HL-60/S4 treated with phorbol 12-myristate 13-acetate at 8.2 ng/mL for 4 days and 3 days (cell line): ENCODE data around the gene CTNND2.
"Not testable (repeated sequence)": the region's sequence is repeated elsewhere in the genome, so short reads cannot be mapped to it uniquely, and the experiment has no call there.

Experiments used
- in situ Hi-C: fragments of 300-500 bp; cut with MboI; formaldehyde crosslinking; loops from 2 replicates; pipeline ENCODE4 v1.15.0; 2022; ENCODE audit warnings: low sequenced_read_pairs

The CTNND2 gene

DNA sequence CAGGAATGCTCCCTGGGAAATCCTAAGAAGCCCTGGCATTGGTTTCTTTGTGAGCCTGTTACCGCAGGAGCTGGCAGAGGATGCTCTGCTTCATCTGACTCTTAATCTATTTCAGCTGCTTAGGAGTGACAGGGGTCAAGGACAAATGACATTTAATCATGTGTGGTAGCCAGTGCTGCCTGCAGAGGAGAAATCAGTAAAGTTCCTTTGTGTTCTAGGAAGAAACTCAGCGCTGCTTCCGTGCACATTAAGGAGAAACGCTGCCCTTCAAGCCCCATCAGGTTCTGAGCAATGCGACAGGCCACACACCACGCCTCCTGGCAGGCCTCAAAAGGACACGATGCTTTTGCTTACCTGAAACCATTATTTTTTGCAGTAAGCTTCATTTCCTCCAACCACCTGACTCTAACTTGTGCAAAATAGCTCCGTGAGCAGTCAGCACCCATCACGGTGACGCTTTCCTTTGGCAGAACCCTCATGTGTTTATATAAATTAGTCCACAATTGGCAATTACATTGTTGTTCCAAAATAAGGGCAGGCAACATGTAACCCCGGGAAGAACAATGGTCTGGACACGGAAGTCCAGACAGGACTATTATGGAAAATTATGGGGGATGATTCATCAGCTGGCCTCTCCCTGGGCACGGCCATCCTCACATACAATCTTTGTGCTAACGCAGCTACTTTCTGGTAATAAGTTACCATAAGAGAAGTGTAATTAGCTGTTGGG lies 755.3 kb downstream of the CTNND2 start:
- in situ Hi-C loops, result no loop called here

- in situ Hi-C loops, result no loop called here
Measured at GRCh38 chr5:11146171-11146570, 758.1 kb downstream of the CTNND2 start.

DNA sequence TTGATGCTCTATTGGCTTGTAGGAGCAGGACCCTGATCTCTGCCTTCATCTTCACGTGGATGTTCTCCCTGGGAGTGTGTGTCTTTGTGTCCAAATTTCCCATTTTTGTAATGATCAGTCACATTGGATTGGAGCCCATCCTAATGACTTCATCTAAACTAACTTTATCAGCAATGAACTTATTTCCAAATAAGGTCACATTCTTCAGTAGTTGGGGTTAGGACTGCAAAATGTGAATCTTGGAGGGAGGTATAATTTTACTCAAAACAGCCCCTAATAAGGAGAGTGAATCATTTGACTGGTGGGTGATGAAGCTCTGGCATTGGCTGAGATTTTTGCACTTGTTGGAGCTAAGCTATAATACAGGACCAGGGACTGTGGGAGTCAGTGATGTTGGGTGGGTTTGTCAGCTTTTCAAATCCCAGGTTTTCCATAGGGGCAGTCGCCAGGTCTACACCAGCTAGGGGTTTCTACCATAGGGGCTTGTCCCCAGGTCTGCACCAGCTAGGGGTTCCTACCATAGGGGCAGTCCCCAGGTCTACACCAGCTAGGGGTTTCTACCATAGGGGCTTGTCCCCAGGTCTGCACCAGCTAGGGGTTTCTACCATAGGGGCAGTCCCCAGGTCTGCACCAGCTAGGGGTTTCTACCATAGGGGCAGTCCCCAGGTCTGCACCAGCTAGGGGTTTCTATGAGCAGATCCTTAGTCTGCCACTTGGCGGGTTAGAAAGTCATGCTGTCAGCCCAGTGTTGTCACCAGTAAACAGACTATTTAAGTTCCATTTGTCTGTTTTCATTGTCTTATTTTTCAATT lies 760.6 kb downstream of the CTNND2 start:
- in situ Hi-C loops, result no loop called here

GRCh38 chr5:11139217-11139865 lies 764.9 kb downstream of the CTNND2 start:
- in situ Hi-C loops, result no loop called here

DNA sequence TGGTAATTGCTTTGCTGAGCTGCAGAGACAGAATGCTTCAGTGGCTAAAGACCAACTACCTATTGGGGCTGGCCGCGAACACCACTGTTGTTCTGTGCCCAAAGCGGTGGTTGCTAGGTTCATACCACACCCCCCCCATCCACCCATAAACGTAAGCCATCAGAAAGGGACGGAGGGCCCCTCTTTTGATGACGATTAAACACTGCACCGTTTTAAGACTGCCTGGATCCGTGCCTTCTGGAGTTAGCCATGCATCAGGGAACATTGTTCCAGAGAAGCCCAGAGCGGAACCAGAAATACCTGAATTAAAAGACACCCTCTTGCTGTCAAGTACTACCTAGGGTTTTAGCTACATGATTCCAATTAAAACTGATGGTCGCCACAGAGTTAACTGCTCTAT lies 774.1 kb downstream of the CTNND2 start:
- in situ Hi-C loops, result no loop called here

DNA sequence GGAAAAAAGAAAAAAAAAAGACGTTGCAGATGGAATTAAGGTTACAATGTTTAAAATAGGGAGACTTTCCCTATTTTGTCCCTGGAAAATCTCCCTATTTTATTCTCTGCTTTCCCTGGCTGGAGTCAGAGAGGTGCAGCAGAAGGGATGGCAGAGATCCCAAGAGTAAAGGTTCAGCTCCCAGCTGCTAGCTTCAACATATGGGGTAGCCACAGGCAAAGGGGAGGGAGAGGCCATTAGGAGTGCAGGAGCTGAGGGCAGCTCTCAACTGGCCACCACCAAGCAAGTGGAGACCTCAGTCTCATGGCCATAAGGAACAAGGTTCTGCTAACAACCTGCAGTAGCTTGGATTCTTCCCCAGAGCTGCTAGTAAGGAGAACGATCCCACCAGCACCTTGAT lies 776.2 kb downstream of the CTNND2 start:
- in situ Hi-C loops, result no loop called here

DNA sequence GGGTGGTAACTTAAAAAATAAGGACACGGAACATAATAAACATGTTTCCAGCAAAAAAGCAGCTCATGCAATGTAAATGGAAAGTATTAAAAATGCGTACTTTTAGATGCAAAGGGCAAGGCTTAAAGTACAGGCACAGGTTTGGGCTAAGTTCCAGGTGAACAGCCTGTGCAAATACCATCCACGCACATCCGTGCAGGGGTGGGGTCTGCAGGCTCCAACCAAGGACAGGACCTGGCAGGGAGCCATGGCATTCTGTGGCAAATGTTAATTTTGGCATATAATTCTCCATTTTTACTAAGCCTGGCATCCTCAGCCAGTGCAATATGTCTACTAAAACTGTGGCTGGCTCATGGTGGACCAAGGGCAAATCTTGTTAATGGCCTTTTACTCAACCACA lies 777.4 kb downstream of the CTNND2 start:
- in situ Hi-C loops, result no loop called here

GRCh38 chr5:11121885-11122284 lies 782.4 kb downstream of the CTNND2 start:
- in situ Hi-C loops, result no loop called here

- in situ Hi-C loops, result no loop called here
Measured at GRCh38 chr5:11110128-11110527, 794.1 kb downstream of the CTNND2 start.

DNA sequence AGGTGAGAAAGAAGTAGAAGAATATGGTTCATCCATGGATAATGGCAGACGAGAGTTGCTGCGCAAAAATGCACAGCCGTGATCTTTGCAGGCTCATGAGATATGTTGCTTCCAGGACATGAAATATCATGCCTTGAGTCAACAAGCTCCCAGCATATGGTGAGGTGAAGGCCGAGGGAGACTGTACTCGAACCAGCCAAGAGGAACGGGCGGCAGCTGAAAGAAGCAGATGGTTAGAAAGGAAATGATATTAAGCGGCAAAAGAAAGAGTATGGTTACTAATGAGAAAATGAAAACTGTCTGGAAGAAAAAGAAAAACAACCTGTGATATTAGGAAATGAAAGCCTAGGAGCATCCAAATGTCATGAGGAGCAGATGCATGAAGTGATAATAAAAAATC lies 798.5 kb downstream of the CTNND2 start:
- in situ Hi-C loops, result no loop called here

DNA sequence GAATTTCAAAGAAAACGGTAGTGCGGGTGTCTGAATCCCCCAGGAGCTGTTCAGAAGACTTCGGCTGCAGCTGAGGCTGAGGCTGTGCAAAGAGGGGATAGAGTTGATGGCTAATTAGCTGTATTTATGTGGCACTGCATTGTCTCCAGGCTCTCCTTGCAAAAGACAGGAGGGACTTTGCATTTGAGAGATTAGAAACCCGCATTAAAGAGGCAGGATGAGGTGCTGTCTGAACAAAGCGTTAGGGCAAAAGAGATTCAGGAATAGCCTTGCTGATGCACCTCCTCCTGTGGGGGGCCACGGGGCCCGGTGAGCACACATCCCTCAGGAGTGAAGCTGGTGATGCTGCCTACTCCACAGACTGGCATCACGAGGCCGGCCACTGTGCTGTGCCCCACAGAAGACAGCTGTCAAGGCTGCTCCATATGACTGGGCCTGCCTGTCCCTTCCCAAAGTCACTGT lies 799.6 kb downstream of the CTNND2 start:
- in situ Hi-C loops, result no loop called here

GRCh38 chr5:11104210-11104609 lies 800.0 kb downstream of the CTNND2 start:
- in situ Hi-C loops, result no loop called here

DNA sequence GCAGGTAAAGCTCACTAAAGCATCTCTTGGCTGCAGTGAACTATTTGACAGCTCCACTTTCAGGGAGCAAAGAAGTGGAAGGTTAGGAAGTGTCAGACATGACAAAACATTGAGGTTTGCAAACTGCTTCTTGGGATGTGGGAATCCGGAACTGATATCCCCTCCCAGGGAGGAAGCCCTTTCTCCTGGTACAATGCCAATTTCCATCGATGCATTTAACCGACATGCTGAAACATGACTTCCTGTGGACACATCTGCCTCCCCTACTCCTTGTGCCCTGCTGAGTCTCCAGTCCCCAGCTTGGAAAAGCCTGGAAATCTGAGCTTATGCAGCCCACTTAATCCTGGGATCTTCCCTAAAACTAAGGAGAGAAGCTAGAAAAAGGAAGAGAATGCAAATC lies 820.1 kb downstream of the CTNND2 start:
- in situ Hi-C loops, result no loop called here

- in situ Hi-C loops, result no loop called here
Measured at GRCh38 chr5:11082404-11082945, 821.8 kb downstream of the CTNND2 start.

DNA sequence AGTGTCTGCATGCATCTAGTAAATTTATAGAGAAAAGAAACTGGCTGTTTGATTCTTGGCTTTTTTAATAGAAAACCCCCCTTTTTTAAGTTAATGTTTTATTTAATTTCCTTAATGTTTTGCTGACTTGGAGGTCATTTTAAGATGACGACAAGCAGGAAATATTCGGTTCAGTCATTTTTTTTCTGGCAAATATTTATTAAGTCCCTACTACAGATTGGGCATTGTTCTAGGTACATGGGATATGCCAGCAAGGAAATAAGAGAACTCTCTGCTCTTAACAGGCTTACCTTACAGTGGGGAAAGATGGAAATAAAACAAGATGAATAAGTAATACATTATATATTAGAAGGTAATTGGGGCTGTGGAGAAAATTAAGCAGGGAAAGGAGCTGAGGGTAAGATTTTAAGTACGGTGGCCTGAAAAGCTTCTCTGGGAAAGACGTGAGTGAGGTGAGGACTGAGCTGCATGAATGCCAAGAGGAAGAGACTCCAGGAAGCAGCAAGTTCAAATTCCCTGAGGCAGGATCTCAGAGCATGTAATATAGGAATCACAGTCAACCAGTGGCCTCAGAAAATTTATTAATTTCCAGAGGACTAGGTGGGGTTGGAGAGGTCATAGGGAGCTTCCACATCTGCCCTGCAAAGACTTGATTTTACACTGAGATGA lies 827.2 kb downstream of the CTNND2 start:
- in situ Hi-C loops, result no loop called here

DNA sequence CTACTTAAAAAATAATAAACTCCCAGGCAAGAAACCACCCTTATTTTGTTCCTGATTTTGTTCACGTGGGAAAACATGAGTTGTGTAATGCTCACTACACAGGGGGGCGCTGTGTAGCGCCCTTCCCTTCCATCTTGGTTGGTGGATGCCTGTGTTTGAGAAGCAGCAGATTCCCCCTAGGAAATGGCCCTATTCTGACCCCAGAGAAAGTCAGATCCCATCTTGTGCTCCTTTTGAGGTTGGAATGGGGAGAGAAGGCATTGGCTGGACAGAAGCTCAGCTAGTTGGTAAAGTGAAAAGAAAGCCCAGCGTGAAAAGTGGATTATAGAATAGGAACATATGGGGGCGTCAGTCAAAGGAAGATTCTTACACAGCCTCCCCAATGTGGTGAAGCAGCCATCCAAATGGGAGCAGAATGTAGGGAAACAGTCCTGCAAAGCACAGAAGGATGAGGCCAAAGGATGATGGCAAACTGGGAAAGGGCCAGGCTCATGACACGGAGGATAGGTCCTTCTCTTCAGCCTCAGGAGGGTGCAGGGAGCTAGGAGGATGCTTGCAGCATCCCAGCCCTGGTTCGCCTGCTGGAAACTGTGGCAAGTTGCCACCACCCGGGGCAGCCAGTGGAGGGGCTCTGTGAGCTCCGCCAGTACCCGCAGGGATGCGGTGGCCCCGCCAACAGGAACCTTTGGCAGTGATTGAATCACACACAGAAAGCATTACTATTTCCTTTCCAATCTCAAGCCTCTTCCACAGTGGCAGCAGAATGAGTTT lies 829.0 kb downstream of the CTNND2 start:
- in situ Hi-C loops, result no loop called here

DNA sequence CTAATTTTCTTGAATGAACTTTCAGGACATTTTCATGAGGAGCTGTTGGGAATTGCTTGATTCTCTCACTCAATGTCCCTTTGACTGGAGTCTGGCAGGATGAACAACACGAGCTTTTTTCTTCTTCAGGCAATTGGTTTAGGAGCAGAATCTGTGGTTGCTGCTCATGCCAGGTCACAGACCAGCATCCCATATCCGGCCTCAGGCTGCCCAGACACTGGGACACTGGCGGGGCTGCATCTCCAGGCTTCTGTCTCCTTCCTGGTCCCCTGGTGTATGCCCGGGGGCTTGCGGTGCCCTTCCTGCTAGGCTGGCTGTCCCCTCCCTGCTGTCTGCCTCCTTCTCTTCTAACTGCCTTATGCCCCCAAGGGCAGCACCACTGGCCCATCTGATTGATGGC lies 831.7 kb downstream of the CTNND2 start:
- in situ Hi-C loops, result no loop called here

DNA sequence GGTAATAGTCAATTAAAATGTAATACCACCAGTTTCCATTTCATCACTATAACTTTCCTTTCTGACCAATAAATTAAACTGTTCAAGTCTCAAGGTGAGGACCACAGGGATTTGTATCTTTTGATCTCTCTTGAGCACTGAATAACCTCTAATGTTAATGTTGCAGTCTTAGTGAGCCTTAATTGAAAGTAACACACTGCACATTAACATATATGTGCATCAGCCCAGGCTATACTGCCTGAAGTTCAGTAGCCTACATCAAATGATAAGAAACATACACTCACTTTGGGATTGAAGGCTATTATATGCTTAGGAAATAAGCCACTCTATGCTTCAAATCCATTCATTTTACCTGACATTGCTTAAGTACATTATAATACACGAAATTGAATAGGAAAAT lies 832.2 kb downstream of the CTNND2 start:
- in situ Hi-C loops, result no loop called here

GRCh38 chr5:11069041-11069440 lies 835.2 kb downstream of the CTNND2 start:
- in situ Hi-C loops, result no loop called here

DNA sequence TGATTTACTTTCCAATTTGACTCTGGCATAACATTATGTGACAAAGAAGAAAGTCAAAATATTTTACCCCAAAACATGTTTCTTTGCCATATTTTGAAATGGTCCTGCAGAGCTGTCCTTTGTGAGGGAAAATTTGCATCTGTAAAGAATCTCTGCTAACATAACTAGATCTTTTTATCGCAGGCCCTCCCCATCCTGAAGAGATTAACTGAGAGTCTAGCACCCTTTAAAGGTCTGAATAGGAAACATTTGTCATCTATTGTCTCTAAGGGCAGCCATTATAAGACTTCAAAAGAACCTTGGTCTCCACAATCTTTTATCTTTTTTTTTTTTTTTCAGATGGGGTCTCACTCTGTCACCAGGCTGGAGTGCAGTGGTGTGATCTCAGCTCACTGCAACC lies 838.5 kb downstream of the CTNND2 start:
- in situ Hi-C loops, result not testable (repeated sequence)
